ENCODE results near the gene CHRNA5. TPM values are rescaled to one million over a fixed set of nuclear protein-coding genes. Genes with fewer than 3 reads are reported as not detected.

Gene CHRNA5
- total RNA-seq, 1 donor from 2014 or later = 13.7 TPM

GRCh38 chr15:78629031-78629715 is 63.9 kb downstream of the CHRNA5 start:
- DNase-seq (ENCODE audit: low read depth) = no peak
- H3K27me3 ChIP-seq (ENCODE audit: control insufficient read depth, insufficient read depth, low read length) = peaks cover 25% of the 10 kb centered on the region
- H3K4me3 ChIP-seq (ENCODE audit: low read depth, low read length) = no peak overlapping the region
- no peaks in the 10 kb centered on the region for H3K36me3 ChIP-seq (ENCODE audit: control insufficient read depth, insufficient read depth, low read length)
- TF ChIP-seq CTCF (IDR thresholded peaks at IDR 0.05; ENCODE audit: insufficient read depth, low read length, poor library complexity, severe bottlenecking) = no peak

GRCh38 chr15:78629716-78630065 is 64.4 kb downstream of the CHRNA5 start:
- Histone ChIP-seq H3K4me3 (ENCODE audit: low read depth, low read length) (no peak overlapping the region), H3K36me3 (ENCODE audit: control insufficient read depth, insufficient read depth, low read length) (no peaks in the 10 kb centered on the region), H3K27me3 (ENCODE audit: control insufficient read depth, insufficient read depth, low read length) (peaks cover 25% of the 10 kb centered on the region)
- TF ChIP-seq CTCF (IDR thresholded peaks at IDR 0.05; ENCODE audit: insufficient read depth, low read length, poor library complexity, severe bottlenecking) = no peak
- DNase-seq (ENCODE audit: low read depth) = no peak

DNA sequence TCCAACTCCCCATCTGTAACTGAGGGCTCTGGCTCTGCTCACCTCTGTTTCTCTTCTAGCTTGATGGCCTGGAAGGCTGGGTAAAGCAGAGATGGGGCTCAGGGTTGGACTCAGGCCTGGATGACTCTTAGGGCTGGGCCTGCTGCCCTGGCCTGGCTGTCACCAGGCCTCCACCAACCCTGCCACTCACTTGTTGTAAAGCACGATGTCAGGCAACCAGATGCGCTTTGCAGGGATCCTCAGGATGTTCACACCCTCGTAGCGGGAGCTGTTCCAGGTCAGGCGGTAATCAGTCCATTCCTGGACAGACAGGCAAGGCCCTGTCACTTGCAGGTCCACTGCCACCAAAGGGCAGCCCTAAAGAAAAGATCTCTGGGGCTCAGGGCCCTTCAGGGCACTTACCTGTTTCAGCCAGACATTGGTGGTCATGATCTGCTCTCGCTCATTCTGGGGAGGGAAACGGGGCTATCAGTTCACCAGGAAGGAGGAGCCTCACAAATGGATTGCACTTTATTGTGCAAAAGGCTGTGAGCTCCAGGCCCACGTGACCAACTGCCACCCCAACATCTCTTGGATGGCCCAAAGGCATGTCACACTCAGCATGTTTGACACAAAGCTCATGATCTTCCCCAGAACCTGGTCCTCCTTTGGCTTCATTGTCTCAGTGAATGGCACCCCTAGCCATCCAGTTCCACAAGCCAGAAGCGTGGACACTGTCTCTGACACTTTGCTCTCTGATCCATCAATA is 65.7 kb downstream of the CHRNA5 start:
- peaks cover 23% of the 10 kb centered on the region for H3K27me3 ChIP-seq (ENCODE audit: control insufficient read depth, insufficient read depth, low read length)
- H3K36me3 ChIP-seq (ENCODE audit: control insufficient read depth, insufficient read depth, low read length) = no peaks in the 10 kb centered on the region
- no peak for TF ChIP-seq CTCF (IDR thresholded peaks at IDR 0.05; ENCODE audit: insufficient read depth, low read length, poor library complexity, severe bottlenecking)
- no peak for DNase-seq (ENCODE audit: low read depth)
- H3K4me3 ChIP-seq (ENCODE audit: low read depth, low read length) = no peak overlapping the region

GRCh38 chr15:78633348-78633747 is 68.0 kb downstream of the CHRNA5 start:
- DNase-seq (ENCODE audit: low read depth) = no peak
- TF ChIP-seq CTCF (IDR thresholded peaks at IDR 0.05; ENCODE audit: insufficient read depth, low read length, poor library complexity, severe bottlenecking) = no peak
- Histone ChIP-seq H3K4me3 (ENCODE audit: low read depth, low read length) (no peak overlapping the region), H3K36me3 (ENCODE audit: control insufficient read depth, insufficient read depth, low read length) (no peaks in the 10 kb centered on the region), H3K27me3 (ENCODE audit: control insufficient read depth, insufficient read depth, low read length) (peaks cover 23% of the 10 kb centered on the region)

DNA sequence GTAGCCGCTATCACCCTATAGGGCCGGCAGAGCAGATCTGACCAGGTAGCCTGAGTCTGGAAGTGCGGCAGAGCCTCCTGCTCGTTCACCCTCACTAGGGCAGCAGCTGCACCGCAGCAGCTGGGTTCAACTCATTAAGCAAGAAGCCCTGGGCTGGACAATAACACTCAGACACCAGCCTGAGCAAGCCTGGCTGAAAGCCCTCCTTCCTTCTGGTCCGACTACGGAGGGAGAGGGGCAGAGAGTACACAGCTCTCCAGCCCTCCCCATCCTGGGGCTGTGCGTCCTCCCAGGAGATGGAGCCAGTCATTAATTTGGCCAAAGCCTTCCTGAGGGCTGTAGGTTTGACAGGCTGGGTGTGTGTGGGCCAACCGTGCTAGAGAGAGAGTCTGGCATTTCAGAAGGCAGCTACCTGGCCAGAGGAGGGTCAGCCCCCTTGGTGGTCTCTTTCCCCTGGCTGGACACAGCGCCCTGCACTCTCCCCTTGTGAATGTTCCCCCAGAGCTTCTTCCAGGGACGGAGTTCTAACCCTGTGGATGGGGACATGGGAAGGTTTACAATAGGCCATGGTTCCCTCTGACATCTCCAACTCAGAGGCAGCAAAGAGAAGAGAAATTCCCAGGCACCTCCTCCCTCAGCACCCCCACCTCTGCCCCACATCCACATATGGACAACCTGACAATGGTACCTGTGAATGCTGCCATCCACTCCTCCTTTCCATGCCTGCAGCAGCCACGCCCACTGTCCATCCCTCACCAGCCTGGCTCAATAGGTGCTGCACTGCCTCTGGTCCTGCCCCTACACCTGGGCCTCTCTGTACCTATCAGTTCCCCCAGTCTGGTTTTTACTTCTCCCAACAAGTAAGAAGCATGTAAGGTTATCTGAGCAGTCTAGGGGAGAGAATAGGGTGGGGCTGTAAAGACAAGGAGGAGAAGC is 69.2 kb downstream of the CHRNA5 start:
- Histone ChIP-seq H3K27me3 (ENCODE audit: control insufficient read depth, insufficient read depth, low read length) (peaks cover 13% of the 10 kb centered on the region), H3K4me3 (ENCODE audit: low read depth, low read length) (no peak overlapping the region), H3K36me3 (ENCODE audit: control insufficient read depth, insufficient read depth, low read length) (no peaks in the 10 kb centered on the region)
- TF ChIP-seq CTCF (IDR thresholded peaks at IDR 0.05; ENCODE audit: insufficient read depth, low read length, poor library complexity, severe bottlenecking) = no peak
- DNase-seq (ENCODE audit: low read depth) = no peak

Data from kidney epithelial cell (primary cell).